Loucy (cell line): ENCODE data around the gene STUB1.

Experiments
- EZH2phosphoT487 ChIP-seq: fragments of 200-600 bp; IDR thresholded peaks from 2 replicates; pipeline ENCODE4 v1.6.1; 2018; ENCODE audit warnings: antibody characterized with exemption, mild to moderate bottlenecking, moderate library complexity, borderline replicate concordance
- TF ChIP-seq, protein P1 (sequence below): fragments of 200-600 bp; sonication (generic); conservative IDR thresholded peaks from 2 replicates; pipeline ENCODE4 v1.5.1; 2014; ENCODE audit warnings: mild to moderate bottlenecking, antibody characterized with exemption, low read length

GRCh38 chr16:651844-652243, 28.4 kb upstream of the STUB1 start:
- TF ChIP-seq, protein P1, sequence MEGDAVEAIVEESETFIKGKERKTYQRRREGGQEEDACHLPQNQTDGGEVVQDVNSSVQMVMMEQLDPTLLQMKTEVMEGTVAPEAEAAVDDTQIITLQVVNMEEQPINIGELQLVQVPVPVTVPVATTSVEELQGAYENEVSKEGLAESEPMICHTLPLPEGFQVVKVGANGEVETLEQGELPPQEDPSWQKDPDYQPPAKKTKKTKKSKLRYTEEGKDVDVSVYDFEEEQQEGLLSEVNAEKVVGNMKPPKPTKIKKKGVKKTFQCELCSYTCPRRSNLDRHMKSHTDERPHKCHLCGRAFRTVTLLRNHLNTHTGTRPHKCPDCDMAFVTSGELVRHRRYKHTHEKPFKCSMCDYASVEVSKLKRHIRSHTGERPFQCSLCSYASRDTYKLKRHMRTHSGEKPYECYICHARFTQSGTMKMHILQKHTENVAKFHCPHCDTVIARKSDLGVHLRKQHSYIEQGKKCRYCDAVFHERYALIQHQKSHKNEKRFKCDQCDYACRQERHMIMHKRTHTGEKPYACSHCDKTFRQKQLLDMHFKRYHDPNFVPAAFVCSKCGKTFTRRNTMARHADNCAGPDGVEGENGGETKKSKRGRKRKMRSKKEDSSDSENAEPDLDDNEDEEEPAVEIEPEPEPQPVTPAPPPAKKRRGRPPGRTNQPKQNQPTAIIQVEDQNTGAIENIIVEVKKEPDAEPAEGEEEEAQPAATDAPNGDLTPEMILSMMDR = no peak
- no peak for TF ChIP-seq EZH2phosphoT487
